GM18867 (cell line): ENCODE measurements around the gene TMEM30B.

Source experiments
- ATAC-seq: cut with Tn5 transposase; IDR thresholded peaks from one replicate; pipeline ENCODE4 v1.9.1; 2021; ENCODE audit warnings: mild to moderate bottlenecking, moderate library complexity; ENCODE audit not compliant: unreplicated experiment

Gene TMEM30B

GRCh38 chr14:61238611-61239245, 42.4 kb downstream of the TMEM30B start:
- no peak for ATAC-seq

GRCh38 chr14:61234215-61234916, 46.8 kb downstream of the TMEM30B start:
- ATAC-seq = no peak

GRCh38 chr14:61233436-61233956, 47.6 kb downstream of the TMEM30B start:
- no peak for ATAC-seq

GRCh38 chr14:61231810-61232209, 49.3 kb downstream of the TMEM30B start:
- ATAC-seq = no peak

- ATAC-seq = no peak
Measured at GRCh38 chr14:61229981-61230380, 51.2 kb downstream of the TMEM30B start.

GRCh38 chr14:61229475-61229888, 51.7 kb downstream of the TMEM30B start:
- no peak for ATAC-seq

- ATAC-seq = no peak
Measured at GRCh38 chr14:61227884-61228591, 53.1 kb downstream of the TMEM30B start.
